Measurements from ENCODE around the gene RASAL2. TPM values are rescaled to one million over a fixed set of nuclear protein-coding genes. Genes with fewer than 3 reads are reported as not detected.

The RASAL2 gene
- total RNA-seq, 2 donors from 2014 or later, result 9.9 to 20.4 TPM

GRCh38 chr1:178529364-178530036 lies 435.6 kb downstream of the RASAL2 start:
- DNase-seq (no peak), ATAC-seq (no peak)
- H3K27me3 ChIP-seq, result no peaks in the 10 kb centered on the region
- TF ChIP-seq CTCF (IDR thresholded peaks at IDR 0.05) (no peak), POLR2A (IDR thresholded peaks at IDR 0.05) (no peak)
- H3K27ac ChIP-seq, result no peak overlapping the region
- no peaks in the 10 kb centered on the region for H3K36me3 ChIP-seq (replicated peaks in 1 of 2; ENCODE audit: insufficient read depth in 1 of 2, low read depth in 2 of 2)
- no peak overlapping the region for H3K4me3 ChIP-seq
- peaks cover 9% of the 10 kb centered on the region for H3K4me1 ChIP-seq
- intact Hi-C loops (cut with DNase I), result no loop called here
- WGBS, 2 donors, result 64 to 74% methylated on average over 8 of the region's 8 CpGs
- no peaks in the 10 kb centered on the region for H3K9me3 ChIP-seq

GRCh38 chr1:178530037-178530402 lies 436.1 kb downstream of the RASAL2 start:
- Histone ChIP-seq H3K4me3 (no peak overlapping the region), H3K4me1 (peaks cover 9% of the 10 kb centered on the region), H3K36me3 (replicated peaks in 1 of 2; ENCODE audit: insufficient read depth in 1 of 2, low read depth in 2 of 2) (no peaks in the 10 kb centered on the region), H3K27ac (no peak overlapping the region), H3K27me3 (no peaks in the 10 kb centered on the region), H3K9me3 (no peaks in the 10 kb centered on the region)
- WGBS, 2 donors, result 46 to 52% methylated on average over 2 of the region's 2 CpGs
- intact Hi-C loops (cut with DNase I), result no loop called here
- TF ChIP-seq POLR2A (IDR thresholded peaks at IDR 0.05), result no peak
- TF ChIP-seq CTCF (IDR thresholded peaks at IDR 0.05), result no peak
- DNase-seq (peak in 2 of 4 donors; percentile 16 to 20), ATAC-seq (peak; percentile 35)

GRCh38 chr1:178530502-178530901 lies 436.6 kb downstream of the RASAL2 start:
- H3K9me3 ChIP-seq, result no peaks in the 10 kb centered on the region
- no peak overlapping the region for H3K4me3 ChIP-seq
- no peak for DNase-seq
- H3K27ac ChIP-seq, result no peak overlapping the region
- no peaks in the 10 kb centered on the region for H3K27me3 ChIP-seq
- intact Hi-C loops (cut with DNase I), result no loop called here
- 77 to 78% methylated on average over 3 of the region's 3 CpGs for WGBS, 2 donors
- no peak for ATAC-seq
- TF ChIP-seq CTCF (IDR thresholded peaks at IDR 0.05), result no peak
- TF ChIP-seq POLR2A (IDR thresholded peaks at IDR 0.05), result no peak
- peaks cover 9% of the 10 kb centered on the region for H3K4me1 ChIP-seq
- H3K36me3 ChIP-seq (replicated peaks in 1 of 2; ENCODE audit: insufficient read depth in 1 of 2, low read depth in 2 of 2), result no peaks in the 10 kb centered on the region

GRCh38 chr1:178531887-178532286 lies 438.0 kb downstream of the RASAL2 start:
- intact Hi-C loops (cut with DNase I), result no loop called here
- peak; percentile 6 for ATAC-seq
- no peak overlapping the region for H3K27ac ChIP-seq

More at GRCh38 chr1:178531887-178532286, 438.0 kb downstream of the RASAL2 start:
- Histone ChIP-seq H3K4me3 (no peak overlapping the region), H3K4me1 (peaks cover 17% of the 10 kb centered on the region), H3K9me3 (no peaks in the 10 kb centered on the region), H3K27me3 (no peaks in the 10 kb centered on the region), H3K36me3 (replicated peaks in 1 of 2; ENCODE audit: insufficient read depth in 1 of 2, low read depth in 2 of 2) (no peaks in the 10 kb centered on the region)
- TF ChIP-seq POLR2A (IDR thresholded peaks at IDR 0.05) (no peak), CTCF (IDR thresholded peaks at IDR 0.05) (no peak)
- DNase-seq, result peak in 3 of 4 donors; percentile 26 to 40 (median 27)
- WGBS, 2 donors, result 0 to 49% methylated on average over 4 to 10 of the region's 10 CpGs
